ENCODE results near the gene TRAIP. TPM values are rescaled to one million over a fixed set of nuclear protein-coding genes. Genes with fewer than 3 reads are reported as not detected.
"Not testable (repeated sequence)": the region's sequence is repeated elsewhere in the genome, so short reads cannot be mapped to it uniquely, and the experiment has no call there.

The TRAIP gene
- total RNA-seq, 1 donor from 2014 or later = 2.0 TPM

DNA sequence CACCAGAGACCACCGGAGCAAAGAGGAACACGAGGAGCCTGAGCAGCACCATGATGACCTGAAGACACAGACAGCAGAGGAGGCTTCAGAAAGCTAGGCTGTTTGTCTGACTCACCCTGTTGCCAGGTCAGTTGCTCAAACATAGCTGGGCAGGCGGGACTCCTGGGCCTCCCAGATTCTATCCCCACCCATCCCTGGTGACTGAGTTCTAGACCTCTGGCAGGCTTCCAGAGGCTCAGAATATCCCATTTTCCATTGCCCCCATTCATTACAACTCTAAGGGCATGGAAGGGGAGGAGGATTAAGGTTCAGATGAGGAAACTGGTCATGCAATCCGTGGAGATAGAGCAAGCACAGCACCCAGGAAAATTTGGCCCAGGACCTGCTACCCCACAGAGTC is 56.6 kb downstream of the TRAIP start, which contains the start of gene CDHR4:
CDHR4 (minus strand) TSS at position 113 of the 400 bp plus-strand sequence; CDS start at position 52, 61 bp downstream.
- intact Hi-C loops (cut with DNase I) = no loop called here
- no peak for DNase-seq (ENCODE audit: low spot score)

GRCh38 chr3:49799105-49799504 is 57.3 kb downstream of the TRAIP start:
- no peak for DNase-seq (ENCODE audit: low spot score)
- intact Hi-C loops (cut with DNase I) = no loop called here

- intact Hi-C loops (cut with DNase I) = no loop called here
- no peak for DNase-seq (ENCODE audit: low spot score)
Observed at GRCh38 chr3:49794926-49795905, 61.1 kb downstream of the TRAIP start.

GRCh38 chr3:49794431-49794830 is 61.9 kb downstream of the TRAIP start:
- intact Hi-C loops (cut with DNase I) = no loop called here
- no peak for DNase-seq (ENCODE audit: low spot score)

DNA sequence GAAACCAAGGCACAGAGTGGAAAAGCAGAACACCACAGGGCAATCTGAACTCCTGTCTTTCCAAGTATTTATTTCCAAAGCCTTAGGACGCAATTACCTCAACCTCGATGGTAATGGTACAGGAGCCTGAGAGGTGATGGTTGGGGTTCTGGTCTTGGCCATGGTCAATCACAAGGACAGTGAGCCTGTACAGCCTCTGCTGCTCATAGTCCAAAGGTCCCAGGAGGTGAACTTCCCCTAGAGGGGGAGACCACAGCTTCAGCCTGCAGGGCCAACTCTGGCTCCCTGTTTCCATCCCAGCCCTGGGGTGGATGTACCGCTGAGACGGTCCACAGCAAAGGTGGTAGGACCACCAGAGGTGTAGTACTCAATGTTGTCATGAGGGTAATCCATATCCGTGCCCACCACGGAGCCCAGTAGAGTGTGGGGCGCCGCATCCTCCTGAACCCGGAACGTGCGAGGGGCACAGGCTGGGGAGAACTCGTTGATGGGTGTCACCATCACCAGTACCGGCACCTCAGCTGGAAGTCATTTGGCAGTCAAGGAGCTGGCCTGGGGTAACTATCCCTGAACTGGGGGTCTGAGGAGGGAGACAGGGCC is 62.8 kb downstream of the TRAIP start:
- no peak for DNase-seq (ENCODE audit: low spot score)
- intact Hi-C loops (cut with DNase I) = no loop called here

GRCh38 chr3:49792371-49793150 is 63.8 kb downstream of the TRAIP start:
- DNase-seq (ENCODE audit: low spot score) = no peak
- intact Hi-C loops (cut with DNase I) = no loop called here

DNA sequence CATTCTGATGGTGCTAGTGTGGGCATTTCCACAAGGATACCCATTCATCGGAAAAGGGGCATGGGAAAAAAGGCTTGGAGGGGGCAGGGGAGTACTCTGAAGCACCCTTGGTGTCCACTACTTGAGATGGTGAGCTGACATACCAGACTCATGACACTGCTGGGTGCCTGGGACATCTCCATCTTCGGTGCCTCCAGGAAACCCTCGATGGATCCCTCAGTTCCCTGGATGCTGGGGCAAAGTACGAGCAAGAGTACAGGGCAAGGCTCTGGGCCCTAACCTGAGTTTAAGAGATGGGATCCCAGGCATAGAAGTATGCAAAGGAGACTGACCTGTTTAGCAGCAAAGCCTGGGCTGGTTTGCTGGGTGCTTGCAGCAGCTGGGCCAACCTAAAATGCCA is 64.8 kb downstream of the TRAIP start:
- intact Hi-C loops (cut with DNase I) = no loop called here
- no peak for DNase-seq (ENCODE audit: low spot score)

GRCh38 chr3:49790626-49791411 is 65.5 kb downstream of the TRAIP start:
- DNase-seq (ENCODE audit: low spot score) = no peak
- intact Hi-C loops (cut with DNase I) = no loop called here

GRCh38 chr3:49788056-49788455 is 68.3 kb downstream of the TRAIP start:
- DNase-seq (ENCODE audit: low spot score) = peak; percentile 29
- intact Hi-C loops (cut with DNase I) = loop anchor here (5.0 kb wide), 1 partner anchor 66 kb away; the partner anchor contains the start of gene GMPPB

DNA sequence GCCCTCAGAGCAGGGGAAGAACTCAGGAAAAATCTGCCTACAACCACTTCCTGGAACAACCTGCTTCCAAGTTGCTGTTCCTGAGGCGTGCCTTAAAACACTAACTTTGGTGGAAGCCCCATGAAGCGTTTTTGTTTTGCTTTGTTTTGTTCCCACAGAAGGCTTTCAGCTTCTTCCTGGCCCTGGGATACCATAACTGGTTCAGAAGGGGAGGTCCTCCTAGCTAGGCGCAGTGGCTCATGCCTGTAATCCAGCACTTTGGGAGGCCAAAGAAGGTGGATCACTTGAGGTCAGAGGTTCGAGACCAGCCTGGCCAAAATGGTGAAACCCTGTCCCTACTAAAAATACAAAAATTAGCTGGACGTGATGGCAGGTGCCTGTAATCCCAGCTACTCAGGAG is 68.8 kb downstream of the TRAIP start:
- peak; percentile 9 for DNase-seq (ENCODE audit: low spot score)
- intact Hi-C loops (cut with DNase I) = loop anchor here (5.0 kb wide), 1 partner anchor 65 kb away; the partner anchor contains the start of gene GMPPB

- intact Hi-C loops (cut with DNase I) = loop anchor here (5.0 kb wide), 1 partner anchor 65 kb away; the partner anchor contains the start of gene GMPPB
- no peak for DNase-seq (ENCODE audit: low spot score)
Observed at GRCh38 chr3:49787182-49787464, 69.2 kb downstream of the TRAIP start.

DNA sequence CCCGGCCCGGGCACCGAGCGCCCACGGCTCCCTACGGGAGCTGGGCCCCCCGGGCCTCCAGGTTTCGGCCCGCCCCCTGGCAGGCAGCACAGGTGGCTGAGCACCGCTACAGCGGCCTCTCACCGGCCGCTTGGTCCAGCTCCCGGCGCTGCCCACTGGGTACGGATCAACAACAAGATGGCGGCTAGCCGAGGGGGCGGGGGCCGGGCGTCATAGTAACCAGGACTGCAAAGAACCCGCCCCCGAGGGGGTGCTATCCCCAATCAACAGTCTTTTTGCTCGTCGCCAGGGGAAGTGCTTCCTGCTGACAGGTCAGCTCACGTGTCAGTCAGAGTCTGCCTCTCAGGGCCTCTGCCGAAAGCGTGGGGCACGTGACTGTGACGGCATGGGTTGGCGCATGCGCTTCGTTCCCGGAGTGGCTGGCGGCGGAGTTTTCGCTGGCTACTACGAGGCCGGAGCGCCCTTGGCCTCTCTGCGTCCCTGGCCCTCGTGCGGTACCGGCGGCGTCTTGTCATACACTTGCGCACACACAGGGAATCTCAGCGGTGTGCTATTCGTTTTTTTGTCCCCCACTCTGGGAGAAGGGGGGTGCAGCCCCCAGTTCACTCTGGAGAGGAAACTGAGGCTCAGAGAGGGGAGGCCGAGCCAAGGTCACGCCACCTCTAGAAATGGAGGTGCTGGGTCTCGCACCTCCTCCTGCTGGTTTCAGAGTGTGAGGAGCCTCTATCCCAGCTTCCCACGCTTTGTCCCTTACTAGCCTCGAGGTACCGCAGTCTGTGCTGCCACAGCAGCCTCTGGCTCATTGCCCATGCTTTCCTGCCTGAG is 69.8 kb downstream of the TRAIP start, which contains the start of gene IP6K1:
IP6K1 (minus strand) TSS at position 186 of the 825 bp plus-strand sequence. CDS start 38,502 bp downstream, outside the sequence.
- intact Hi-C loops (cut with DNase I) = loop anchor here (5.0 kb wide), 1 partner anchor 64 kb away; the partner anchor contains the start of gene GMPPB
- peak; percentile 100 for DNase-seq (ENCODE audit: low spot score)

DNA sequence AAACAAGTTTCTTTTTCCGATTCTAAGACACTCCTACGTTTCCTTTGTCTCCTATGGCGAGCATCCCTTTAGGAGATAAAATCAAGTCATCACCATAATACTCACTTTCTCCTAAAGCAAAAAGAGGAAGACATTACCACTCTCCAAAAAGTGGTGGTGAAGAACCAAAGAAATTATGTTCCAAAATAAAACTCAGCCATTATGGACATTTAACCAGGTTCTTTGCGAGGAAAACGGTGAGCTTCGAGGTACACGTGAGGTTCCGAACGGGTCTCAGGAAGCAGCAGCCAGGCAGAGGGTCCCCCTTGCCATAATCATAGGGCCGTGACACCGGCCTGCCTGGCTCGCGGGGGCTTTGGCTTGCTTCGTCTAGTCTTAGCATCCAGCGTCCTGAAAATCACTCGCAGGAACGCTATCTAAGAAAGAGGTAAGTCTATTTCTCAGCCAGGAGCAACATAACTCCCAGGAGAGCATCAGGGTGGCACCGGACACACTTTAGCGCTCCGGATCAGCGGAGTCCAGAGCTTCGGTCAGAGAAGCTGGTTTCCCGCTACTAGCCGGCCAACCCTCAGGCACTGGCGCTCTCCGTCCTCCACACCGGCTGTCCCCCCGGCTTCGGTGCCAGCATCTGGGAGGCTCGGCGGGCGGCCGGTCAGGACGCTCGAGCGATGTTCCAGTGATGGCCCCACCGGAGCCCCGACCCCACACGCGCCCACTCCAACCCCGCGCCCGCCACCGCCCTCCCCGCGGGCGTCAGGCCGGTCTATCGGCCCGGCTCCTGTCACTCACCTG is 70.6 kb downstream of the TRAIP start:
- DNase-seq (ENCODE audit: low spot score) = peak; percentile 78
- intact Hi-C loops (cut with DNase I) = loop anchor here (5.0 kb wide), 1 partner anchor 63 kb away; the partner anchor contains the start of gene GMPPB

GRCh38 chr3:49782277-49782676 is 74.1 kb downstream of the TRAIP start:
- intact Hi-C loops (cut with DNase I) = not testable (repeated sequence)
- peak; percentile 39 for DNase-seq (ENCODE audit: low spot score)

DNA sequence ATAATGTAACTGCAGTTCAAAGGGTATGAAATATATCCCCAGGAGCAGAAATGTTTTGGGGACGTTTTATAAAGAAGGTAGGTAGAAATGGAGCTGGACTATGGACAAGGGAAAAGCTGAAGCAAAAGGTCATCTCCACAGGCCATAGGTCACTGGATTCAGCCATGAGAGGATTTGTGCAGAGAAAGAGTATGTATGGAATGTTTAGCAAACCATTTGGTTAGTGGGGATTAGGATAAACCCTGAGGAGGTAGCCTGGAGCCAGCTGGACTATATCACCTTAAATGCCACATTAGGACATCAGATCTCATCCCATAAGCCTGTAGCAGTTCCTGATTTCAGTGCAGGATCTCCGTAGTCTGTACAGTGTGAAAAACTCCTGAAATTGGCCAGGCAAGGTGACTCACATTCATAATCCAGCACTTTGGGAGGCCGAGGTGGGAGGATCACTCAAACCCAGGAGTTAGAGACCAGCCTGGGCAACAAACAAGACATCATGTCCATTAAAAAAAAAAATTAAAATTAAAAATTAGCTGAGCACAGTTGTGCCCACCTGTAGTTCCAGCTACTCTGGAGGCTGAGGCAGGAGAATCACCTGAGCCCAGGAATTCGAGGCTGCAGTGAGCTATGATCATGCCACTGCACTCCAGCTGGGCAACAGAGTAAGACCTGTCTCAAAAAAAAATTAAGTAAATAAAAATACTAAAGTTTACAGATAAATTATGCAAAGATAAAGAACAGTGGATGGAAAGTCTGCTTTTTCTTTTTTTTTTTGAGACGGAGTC is 74.8 kb downstream of the TRAIP start:
- peak; percentile 53 for DNase-seq (ENCODE audit: low spot score)
- intact Hi-C loops (cut with DNase I) = no loop called here

- intact Hi-C loops (cut with DNase I) = not testable (repeated sequence)
- DNase-seq (ENCODE audit: low spot score) = peak; percentile 1
Observed at GRCh38 chr3:49780975-49781365, 75.4 kb downstream of the TRAIP start.
